DND-41 (cell line): ENCODE results near the gene DPP6.

Source experiments
- ATAC-seq: fragments of 200-7000 bp; cut with Tn5 transposase; 3 replicates; pipeline ENCODE4 v1.9.1; 2021; ENCODE audit warnings: low read depth; ENCODE audit not compliant: insufficient read depth
- DNase-seq: peaks from one replicate; pipeline ENCODE4 v3.0.0-alpha.2; 2020
- H2AFZ ChIP-seq: 2 replicates; pipeline ENCODE4 v1.6.0; 2012; ENCODE audit warnings: low read depth, low read length
- H3K27ac ChIP-seq: 2 replicates; pipeline ENCODE4 v1.5.1; 2012; ENCODE audit warnings: low read length, inconsistent platforms
- H3K27me3 ChIP-seq: fragments of 200-600 bp; sonication (generic); 2 replicates; pipeline ENCODE4 v1.6.0; 2012; ENCODE audit warnings: low read length, mild to moderate bottlenecking, inconsistent platforms; ENCODE audit not compliant: insufficient read depth, poor library complexity
- H3K36me3 ChIP-seq: 2 replicates; pipeline ENCODE4 v1.5.1; 2012; ENCODE audit warnings: low read length, inconsistent platforms; ENCODE audit not compliant: insufficient read depth
- H3K4me1 ChIP-seq: 2 replicates; pipeline ENCODE4 v1.5.1; 2012; ENCODE audit warnings: mild to moderate bottlenecking, low read length; ENCODE audit not compliant: insufficient read depth
- H3K4me2 ChIP-seq: 2 replicates; pipeline ENCODE4 v1.6.0; 2012; ENCODE audit warnings: mild to moderate bottlenecking, moderate library complexity, low read length, inconsistent platforms; ENCODE audit not compliant: insufficient read depth
- H3K4me3 ChIP-seq, 2 experiments: fragments of 200-600 bp in 1 of 2; shearing (Covaris generic) in 1 of 2; 2 replicates each; pipeline ENCODE4 v1.5.1; 2012 to 2016; ENCODE audit warnings: inconsistent platforms in 2 of 2, low read length in 2 of 2, mild to moderate bottlenecking in 2 of 2, low read depth in 1 of 2, moderate library complexity in 1 of 2
- H3K79me2 ChIP-seq: 2 replicates; pipeline ENCODE4 v1.6.0; 2012; ENCODE audit warnings: low read length, inconsistent platforms; ENCODE audit not compliant: insufficient read depth
- H3K9ac ChIP-seq: 2 replicates; pipeline ENCODE4 v1.6.0; 2012; ENCODE audit warnings: low read depth, mild to moderate bottlenecking, inconsistent platforms, low read length, moderate library complexity
- H3K9me3 ChIP-seq: 2 replicates; pipeline ENCODE4 v1.5.1; 2012; ENCODE audit warnings: low read length, moderate library complexity, mild to moderate bottlenecking, inconsistent platforms; ENCODE audit not compliant: insufficient read depth, severe bottlenecking
- H4K20me1 ChIP-seq: 2 replicates; pipeline ENCODE4 v1.6.0; 2012; ENCODE audit warnings: low read length; ENCODE audit not compliant: insufficient read depth
- CTCF ChIP-seq: IDR thresholded peaks from 2 replicates; pipeline ENCODE4 v1.5.1; 2012; ENCODE audit warnings: borderline replicate concordance, low read length, moderate library complexity, mild to moderate bottlenecking; ENCODE audit not compliant: poor library complexity, severe bottlenecking; ENCODE audit errors: extremely low read depth
- EZH2 ChIP-seq: IDR thresholded peaks from 3 replicates; pipeline ENCODE4 v1.6.1; 2012; ENCODE audit warnings: borderline replicate concordance, low read depth, mild to moderate bottlenecking, moderate library complexity, low read length, inconsistent platforms; ENCODE audit not compliant: severe bottlenecking

The DPP6 gene

GRCh38 chr7:154167051-154167450, 114.9 kb downstream of the DPP6 start:
- Histone ChIP-seq H3K27me3 (no peaks in the 10 kb centered on the region), H4K20me1 (no peaks in the 10 kb centered on the region), H3K4me2 (no peak overlapping the region), H3K27ac (no peak overlapping the region), H3K36me3 (no peaks in the 10 kb centered on the region), H2AFZ (no peak overlapping the region), H3K9me3 (no peaks in the 10 kb centered on the region), H3K4me3 (no peak overlapping the region), H3K4me1 (no peaks in the 10 kb centered on the region), H3K79me2 (no peaks in the 10 kb centered on the region), H3K9ac (no peak overlapping the region)
- ATAC-seq = no peak
- TF ChIP-seq CTCF (no peak), EZH2 (no peak)
- no peak for DNase-seq

GRCh38 chr7:154167807-154168206, 115.6 kb downstream of the DPP6 start:
- H2AFZ ChIP-seq = no peak overlapping the region
- ATAC-seq (no peak), DNase-seq (no peak)
- H3K36me3 ChIP-seq = no peaks in the 10 kb centered on the region
- no peaks in the 10 kb centered on the region for H4K20me1 ChIP-seq
- no peaks in the 10 kb centered on the region for H3K79me2 ChIP-seq
- TF ChIP-seq EZH2 = no peak
- no peak for TF ChIP-seq CTCF
- H3K4me1 ChIP-seq = no peaks in the 10 kb centered on the region
- no peaks in the 10 kb centered on the region for H3K9me3 ChIP-seq
- no peak overlapping the region for H3K4me3 ChIP-seq
- no peak overlapping the region for H3K4me2 ChIP-seq
- H3K27me3 ChIP-seq = no peaks in the 10 kb centered on the region
- H3K9ac ChIP-seq = no peak overlapping the region
- H3K27ac ChIP-seq = no peak overlapping the region

GRCh38 chr7:154171422-154171821, 119.2 kb downstream of the DPP6 start:
- Histone ChIP-seq H3K9me3 (no peaks in the 10 kb centered on the region), H3K27ac (no peak overlapping the region), H3K36me3 (no peaks in the 10 kb centered on the region), H3K4me3 (no peak overlapping the region), H3K27me3 (no peaks in the 10 kb centered on the region), H3K9ac (no peak overlapping the region), H2AFZ (no peak overlapping the region), H3K79me2 (no peaks in the 10 kb centered on the region), H3K4me1 (no peaks in the 10 kb centered on the region), H3K4me2 (no peak overlapping the region), H4K20me1 (no peaks in the 10 kb centered on the region)
- no peak for DNase-seq
- no peak for ATAC-seq
- TF ChIP-seq EZH2 (no peak), CTCF (no peak)

GRCh38 chr7:154172236-154172635, 120.0 kb downstream of the DPP6 start:
- no peaks in the 10 kb centered on the region for H4K20me1 ChIP-seq
- no peaks in the 10 kb centered on the region for H3K9me3 ChIP-seq
- H3K27ac ChIP-seq = no peak overlapping the region
- ATAC-seq (no peak), DNase-seq (no peak)
- no peak overlapping the region for H3K4me3 ChIP-seq
- H3K79me2 ChIP-seq = no peaks in the 10 kb centered on the region
- H3K4me2 ChIP-seq = no peak overlapping the region
- H3K36me3 ChIP-seq = no peaks in the 10 kb centered on the region
- no peaks in the 10 kb centered on the region for H3K27me3 ChIP-seq
- no peak overlapping the region for H3K9ac ChIP-seq
- no peaks in the 10 kb centered on the region for H3K4me1 ChIP-seq
- TF ChIP-seq CTCF = no peak
- no peak for TF ChIP-seq EZH2
- H2AFZ ChIP-seq = no peak overlapping the region
